Muscle of leg (tissue), 11 donors: ENCODE results near the gene GTF2A2. TPM values are rescaled to one million over a fixed set of nuclear protein-coding genes. Genes with fewer than 3 reads are reported as not detected.

Experiments
- DNase-seq: peaks from one replicate; pipeline ENCODE4 v3.0.0; 2013
- H3K27ac ChIP-seq: one replicate; pipeline ENCODE4 v1.5.1; 2013; ENCODE audit warnings: mild to moderate bottlenecking, low read length, control low read depth
- H3K27me3 ChIP-seq: one replicate; pipeline ENCODE4 v1.6.1; 2013; ENCODE audit warnings: low read length; ENCODE audit not compliant: control insufficient read depth, insufficient read depth
- H3K36me3 ChIP-seq: one replicate; pipeline ENCODE4 v1.6.1; 2013; ENCODE audit warnings: low read length; ENCODE audit not compliant: control insufficient read depth, insufficient read depth
- H3K4me1 ChIP-seq: one replicate; pipeline ENCODE4 v1.6.1; 2013; ENCODE audit warnings: low read length; ENCODE audit not compliant: control insufficient read depth, insufficient read depth
- H3K4me3 ChIP-seq: one replicate; pipeline ENCODE4 v1.5.1; 2013; ENCODE audit warnings: low read length, control low read depth
- H3K9me3 ChIP-seq: replicated peaks from 2 replicates; pipeline ENCODE4 v1.6.1; 2013; ENCODE audit warnings: low read depth, low read length; ENCODE audit not compliant: control insufficient read depth
- WGBS: methylation state at CpG from one replicate; pipeline ENCODE4 v1.1.5; 2013; ENCODE audit warnings: missing lambda C conversion rate; ENCODE audit not compliant: insufficient coverage; 5-methylcytosine and 5-hydroxymethylcytosine counted together
- polyA plus RNA-seq, 8 donors: library from polyadenylated mRNA; unstranded; fragments of 120-200 nt; gene quantifications; one replicate each; pipeline versions ENCODE4 v1.2.1 to v1.2.3, GENCODE V29; 2013; ENCODE audit warnings: inconsistent platforms in 1 of 8, low replicate concordance in 1 of 8; ENCODE audit not compliant: insufficient read length in 8 of 8, insufficient read depth in 1 of 8
- total RNA-seq: library from RNA; stranded (reverse); fragments of 120-200 nt; gene quantifications from one replicate; pipeline ENCODE4 v1.2.4, GENCODE V29; 2013

The GTF2A2 gene
- total and polyA plus RNA-seq, 9 donors: 79.1 to 123 (median 114) TPM

GRCh38 chr15:59611276-59612260, 45.7 kb downstream of the GTF2A2 start, which contains the start of gene GCNT3:
GCNT3 (plus strand) TSS chr15:59611783; CDS start chr15:59618239, 6,456 bp downstream.
- 76% methylated on average over 4 of the region's 8 CpGs for WGBS
- H3K27ac ChIP-seq: no peak within 1 kb of the TSS
- DNase-seq: no peak
- H3K9me3 ChIP-seq: no peaks in the 10 kb centered on the region
- peaks cover 3% of the 10 kb centered on the region for H3K27me3 ChIP-seq
- no peaks in the 10 kb centered on the region for H3K4me1 ChIP-seq
- H3K36me3 ChIP-seq: no peaks in the 10 kb centered on the region
- H3K4me3 ChIP-seq: no peak within 1 kb of the TSS

- H3K4me3 ChIP-seq: no peak overlapping the region
- H3K36me3 ChIP-seq: no peaks in the 10 kb centered on the region
- H3K4me1 ChIP-seq: no peaks in the 10 kb centered on the region
- no peaks in the 10 kb centered on the region for H3K9me3 ChIP-seq
- WGBS: 69% methylated on average over 5 of the region's 7 CpGs
- H3K27ac ChIP-seq: no peak overlapping the region
- no peak for DNase-seq
- H3K27me3 ChIP-seq: no peaks in the 10 kb centered on the region
Measured at GRCh38 chr15:59609730-59610712, 47.3 kb downstream of the GTF2A2 start.

- Histone ChIP-seq H3K27ac (no peak overlapping the region), H3K4me3 (no peak overlapping the region), H3K27me3 (no peaks in the 10 kb centered on the region), H3K36me3 (no peaks in the 10 kb centered on the region), H3K4me1 (no peaks in the 10 kb centered on the region), H3K9me3 (no peaks in the 10 kb centered on the region)
- WGBS: 100% methylated on average over 1 of the region's 5 CpGs
- no peak for DNase-seq
Measured at GRCh38 chr15:59605994-59606393, 51.3 kb downstream of the GTF2A2 start.

- Histone ChIP-seq H3K9me3 (no peaks in the 10 kb centered on the region), H3K27ac (no peak overlapping the region), H3K27me3 (no peaks in the 10 kb centered on the region), H3K4me3 (no peak overlapping the region), H3K36me3 (no peaks in the 10 kb centered on the region), H3K4me1 (no peaks in the 10 kb centered on the region)
- WGBS: no CpG with 5 or more reads among the region's 2 CpGs
- DNase-seq: no peak
Measured at GRCh38 chr15:59598461-59598860, 58.9 kb downstream of the GTF2A2 start.

- Histone ChIP-seq H3K9me3 (no peaks in the 10 kb centered on the region), H3K4me1 (no peaks in the 10 kb centered on the region), H3K4me3 (no peak overlapping the region), H3K36me3 (no peaks in the 10 kb centered on the region), H3K27ac (no peak overlapping the region), H3K27me3 (no peaks in the 10 kb centered on the region)
- no peak for DNase-seq
Measured at GRCh38 chr15:59596640-59597039, 60.7 kb downstream of the GTF2A2 start.

GRCh38 chr15:59595434-59595915, 61.8 kb downstream of the GTF2A2 start:
- DNase-seq: no peak
- Histone ChIP-seq H3K36me3 (no peaks in the 10 kb centered on the region), H3K4me1 (no peaks in the 10 kb centered on the region), H3K27ac (no peak overlapping the region), H3K4me3 (no peak overlapping the region), H3K27me3 (no peaks in the 10 kb centered on the region), H3K9me3 (no peaks in the 10 kb centered on the region)
- 77% methylated on average over 4 of the region's 7 CpGs for WGBS

GRCh38 chr15:59594991-59595390, 62.3 kb downstream of the GTF2A2 start:
- Histone ChIP-seq H3K4me1 (no peaks in the 10 kb centered on the region), H3K4me3 (no peak overlapping the region), H3K27ac (no peak overlapping the region), H3K9me3 (no peaks in the 10 kb centered on the region), H3K27me3 (no peaks in the 10 kb centered on the region), H3K36me3 (no peaks in the 10 kb centered on the region)
- DNase-seq: no peak
- WGBS: no CpG with 5 or more reads among the region's 2 CpGs

- no peak for DNase-seq
- WGBS: no CpG with 5 or more reads among the region's 3 CpGs
Measured at GRCh38 chr15:59594493-59594942, 62.8 kb downstream of the GTF2A2 start.

GRCh38 chr15:59591356-59591755, 66.0 kb downstream of the GTF2A2 start:
- WGBS: no CpG with 5 or more reads among the region's 2 CpGs
- Histone ChIP-seq H3K4me1 (no peaks in the 10 kb centered on the region), H3K27ac (no peak overlapping the region), H3K4me3 (no peak overlapping the region), H3K36me3 (no peaks in the 10 kb centered on the region), H3K9me3 (no peaks in the 10 kb centered on the region), H3K27me3 (no peaks in the 10 kb centered on the region)
- DNase-seq: no peak

More at GRCh38 chr15:59594493-59594942, 62.8 kb downstream of the GTF2A2 start:
- H3K27ac ChIP-seq: no peak overlapping the region
- no peaks in the 10 kb centered on the region for H3K27me3 ChIP-seq
- H3K4me3 ChIP-seq: no peak overlapping the region
- no peaks in the 10 kb centered on the region for H3K4me1 ChIP-seq
- H3K36me3 ChIP-seq: no peaks in the 10 kb centered on the region
- no peaks in the 10 kb centered on the region for H3K9me3 ChIP-seq
